H1 (cell line): ENCODE data around the gene TMEM92. TPM values are rescaled to one million over a fixed set of nuclear protein-coding genes. Genes with fewer than 3 reads are reported as not detected.

Source experiments
- CTCF ChIA-PET: fragments of 300-600 bp; sonication (Branson Sonifier 250); formaldehyde crosslinking; loops from one replicate; lab custom pipeline; 2021; ENCODE audit not compliant: partially characterized antibody; lab: Charles Lee
- POLR2A ChIA-PET: fragments of 300-600 bp; sonication (Branson Sonifier 250); formaldehyde crosslinking; loops from one replicate; lab custom pipeline; 2021; ENCODE audit warnings: inconsistent platforms; ENCODE audit not compliant: partially characterized antibody; lab: Charles Lee
- DNase-seq, 2 experiments: peaks; one replicate each; pipeline versions ENCODE4 v3.0.0 to v3.0.0-alpha.2; 2010 to 2022; ENCODE audit warnings: low spot score in 2 of 2, low read depth in 1 of 2, mixed read lengths in 1 of 2
- FAIRE-seq: peaks from 2 replicates; lab custom pipeline; 2011; peaks lifted over from hg19 to GRCh38; lab: Jason Lieb, UNC
- H2AFZ ChIP-seq: 2 replicates; pipeline ENCODE4 v1.8.1; 2012; ENCODE audit warnings: low read length, inconsistent platforms
- H2AK5ac ChIP-seq: 2 replicates; pipeline ENCODE4 v1.6.1; 2013; ENCODE audit warnings: low read depth, low read length
- H2BK120ac ChIP-seq: replicated peaks from 2 replicates; pipeline ENCODE3; 2013; ENCODE audit warnings: low read depth, low read length, inconsistent platforms
- H2BK12ac ChIP-seq: 2 replicates; pipeline ENCODE4 v1.6.1; 2013; ENCODE audit warnings: low read depth, low read length
- H2BK15ac ChIP-seq: 2 replicates; pipeline ENCODE4 v1.6.1; 2013; ENCODE audit warnings: low read length
- H2BK20ac ChIP-seq: 2 replicates; pipeline ENCODE4 v1.6.1; 2013; ENCODE audit warnings: low read length
- H2BK5ac ChIP-seq: 2 replicates; pipeline ENCODE4 v1.6.1; 2013; ENCODE audit warnings: low read depth, low read length
- H3K14ac ChIP-seq: 2 replicates; pipeline ENCODE4 v1.6.1; 2013; ENCODE audit warnings: inconsistent platforms; ENCODE audit not compliant: insufficient read length
- H3K18ac ChIP-seq: 2 replicates; pipeline ENCODE4 v1.6.1; 2013; ENCODE audit warnings: low read length; ENCODE audit errors: extremely low read depth
- H3K23ac ChIP-seq: 2 replicates; pipeline ENCODE4 v1.6.1; 2013; ENCODE audit warnings: inconsistent platforms; ENCODE audit not compliant: insufficient read length
- H3K23me2 ChIP-seq: 2 replicates; pipeline ENCODE4 v1.6.1; 2013; ENCODE audit warnings: low read depth, low read length
- H3K27ac ChIP-seq: 2 replicates; pipeline ENCODE4 v1.6.1; 2011; ENCODE audit warnings: low read depth, low read length, inconsistent platforms
- H3K27me3 ChIP-seq, 4 experiments: replicated peaks in 1 of 4; 1 replicate in 1 of 4; 2 replicates in 3 of 4; pipeline versions ENCODE4 v1.6.1 to v1.8.1; 2011 to 2013; ENCODE audit warnings: low read length in 3 of 4, mild to moderate bottlenecking in 3 of 4, inconsistent platforms in 2 of 4, mixed read lengths in 2 of 4, moderate library complexity in 1 of 4; ENCODE audit not compliant: control insufficient read depth in 3 of 4, insufficient read depth in 3 of 4; ENCODE audit errors: extremely low read depth in 1 of 4
- H3K36me3 ChIP-seq, 4 experiments: 2 replicates each; pipeline versions ENCODE4 v1.6.1 to v1.8.1; 2011 to 2013; ENCODE audit warnings: mild to moderate bottlenecking in 4 of 4, low read length in 3 of 4, moderate library complexity in 2 of 4, control low read depth in 1 of 4, inconsistent platforms in 1 of 4; ENCODE audit not compliant: insufficient read depth in 4 of 4, control insufficient read depth in 2 of 4
- H3K4ac ChIP-seq: replicated peaks from 2 replicates; pipeline ENCODE3; 2013; ENCODE audit warnings: low read length, low read depth, mixed read lengths, inconsistent platforms; ENCODE audit not compliant: insufficient read length
- H3K4me1 ChIP-seq, 4 experiments: replicated peaks in 1 of 4; 1 replicate in 1 of 4; 2 replicates in 3 of 4; pipeline versions ENCODE4 v1.6.1 to v1.8.1; 2011 to 2013; ENCODE audit warnings: low read length in 3 of 4, inconsistent platforms in 2 of 4, mixed read lengths in 1 of 4; ENCODE audit not compliant: insufficient read depth in 4 of 4, control insufficient read depth in 3 of 4
- H3K4me2 ChIP-seq, 2 experiments: 2 replicates each; pipeline versions ENCODE4 v1.6.1 to v1.8.1; 2011 to 2013; ENCODE audit warnings: low read depth in 2 of 2, low read length in 2 of 2, control low read depth in 1 of 2, inconsistent platforms in 1 of 2, mild to moderate bottlenecking in 1 of 2; ENCODE audit not compliant: insufficient read depth in 1 of 2
- H3K4me3 ChIP-seq, 4 experiments: fragments of 200-600, 300-600 bp in 1 of 4; sonication (generic), shearing (Covaris generic), sonication (Bioruptor Twin) in 1 of 4; 2 replicates each; pipeline versions ENCODE4 v1.5.1 to v1.8.1; 2011 to 2016; ENCODE audit warnings: low read length in 4 of 4, low read depth in 3 of 4, control low read depth in 2 of 4, inconsistent platforms in 2 of 4, mild to moderate bottlenecking in 2 of 4, mixed read lengths in 1 of 4, moderate library complexity in 1 of 4; ENCODE audit not compliant: insufficient read depth in 2 of 4; ENCODE audit errors: extremely low read depth in 1 of 4
- H3K56ac ChIP-seq: replicated peaks from 2 replicates; pipeline ENCODE3; 2013; ENCODE audit warnings: low read depth, mild to moderate bottlenecking, mixed read lengths, low read length, inconsistent platforms; ENCODE audit not compliant: insufficient read length
- H3K79me1 ChIP-seq: 2 replicates; pipeline ENCODE4 v1.6.1; 2013; ENCODE audit warnings: low read depth, low read length, control low read depth
- H3K79me2 ChIP-seq, 2 experiments: 2 replicates each; pipeline versions ENCODE4 v1.6.1 to v1.8.1; 2012 to 2013; ENCODE audit warnings: low read length in 2 of 2, mild to moderate bottlenecking in 2 of 2, inconsistent platforms in 1 of 2; ENCODE audit not compliant: insufficient read depth in 2 of 2, control insufficient read depth in 1 of 2
- H3K9ac ChIP-seq, 4 experiments: replicated peaks in 1 of 4; 1 replicate in 1 of 4; 2 replicates in 3 of 4; pipeline versions ENCODE4 v1.6.1 to v1.8.1; 2011 to 2013; ENCODE audit warnings: low read depth in 3 of 4, low read length in 3 of 4, control low read depth in 2 of 4, mild to moderate bottlenecking in 2 of 4, moderate library complexity in 2 of 4, inconsistent platforms in 1 of 4; ENCODE audit errors: extremely low read depth in 1 of 4
- H3K9me3 ChIP-seq, 2 experiments: 2 replicates each; pipeline versions ENCODE4 v1.6.1 to v1.8.1; 2012 to 2013; ENCODE audit warnings: mild to moderate bottlenecking in 2 of 2, moderate library complexity in 2 of 2, control low read depth in 1 of 2, inconsistent platforms in 1 of 2, low read depth in 1 of 2, low read length in 1 of 2, mixed read lengths in 1 of 2; ENCODE audit not compliant: insufficient read depth in 2 of 2
- H4K20me1 ChIP-seq, 2 experiments: replicated peaks in 1 of 2; 2 replicates each; pipeline versions ENCODE3 to v1.8.1; 2011 to 2013; ENCODE audit warnings: inconsistent platforms in 2 of 2, low read length in 2 of 2, mild to moderate bottlenecking in 1 of 2; ENCODE audit not compliant: insufficient read depth in 2 of 2, control insufficient read depth in 1 of 2
- H4K5ac ChIP-seq: 2 replicates; pipeline ENCODE4 v1.6.1; 2013; ENCODE audit warnings: low read length, low read depth, mixed read lengths, inconsistent platforms; ENCODE audit not compliant: insufficient read length
- H4K8ac ChIP-seq: 2 replicates; pipeline ENCODE4 v1.8.0; 2013; ENCODE audit warnings: mild to moderate bottlenecking, moderate library complexity, low read length, inconsistent platforms; ENCODE audit not compliant: insufficient read depth; ENCODE audit errors: extremely low read depth
- H4K91ac ChIP-seq: replicated peaks from 2 replicates; pipeline ENCODE3; 2013; ENCODE audit warnings: low read length, mixed read lengths, inconsistent platforms; ENCODE audit not compliant: insufficient read length
- ASH2L ChIP-seq: fragments of 200-600, 300-600 bp; sonication (generic); IDR thresholded peaks from one replicate; pipeline ENCODE4 v1.7.1; 2017; ENCODE audit warnings: low read length
- ATF2 ChIP-seq: IDR thresholded peaks from 2 replicates; pipeline ENCODE4 v1.6.1; 2012; ENCODE audit warnings: low read length, inconsistent platforms
- CEBPB ChIP-seq: IDR thresholded peaks from 2 replicates; pipeline ENCODE4 v1.6.1; 2012; ENCODE audit warnings: low read depth, low read length
- CHD2 ChIP-seq: IDR thresholded peaks from 2 replicates; pipeline ENCODE4 v1.6.1; 2012; ENCODE audit warnings: low read length, improper control_type of control experiment
- JUND ChIP-seq: IDR thresholded peaks from 2 replicates; pipeline ENCODE4 v1.6.1; 2011; ENCODE audit warnings: mild to moderate bottlenecking, improper control_type of control experiment, low read length
- KDM4A ChIP-seq: IDR thresholded peaks from one replicate; pipeline ENCODE4 v1.7.1; 2012; ENCODE audit warnings: low read depth, mild to moderate bottlenecking, moderate library complexity, low read length, inconsistent platforms; ENCODE audit not compliant: severe bottlenecking
- KDM5A ChIP-seq: fragments of 200-600 bp; IDR thresholded peaks from 2 replicates; pipeline ENCODE4 v1.7.1; 2012; ENCODE audit warnings: mild to moderate bottlenecking, low read length, inconsistent platforms, mixed read lengths
- PHF8 ChIP-seq: fragments of 200-600 bp; sonication (generic); conservative IDR thresholded peaks from 2 replicates; pipeline ENCODE4 v1.7.1; 2012; ENCODE audit warnings: low read depth, mild to moderate bottlenecking, inconsistent platforms, low read length, moderate library complexity
- POU5F1 ChIP-seq: IDR thresholded peaks from 2 replicates; pipeline ENCODE4 v1.6.1; 2011; ENCODE audit warnings: low read depth, mild to moderate bottlenecking, low read length, moderate library complexity
- RAD21 ChIP-seq, 2 experiments: IDR thresholded peaks in 1 of 2; conservative IDR thresholded peaks in 1 of 2; 2 replicates each; pipeline ENCODE4 v1.6.1; 2011; ENCODE audit warnings: low read depth in 2 of 2, low read length in 2 of 2, improper control_type of control experiment in 1 of 2, inconsistent platforms in 1 of 2, mild to moderate bottlenecking in 1 of 2, moderate library complexity in 1 of 2
- USF2 ChIP-seq: IDR thresholded peaks from 2 replicates; pipeline ENCODE4 v1.6.1; 2011; ENCODE audit warnings: low read length, improper control_type of control experiment
- YY1 ChIP-seq: IDR thresholded peaks from 2 replicates; pipeline ENCODE4 v1.6.1; 2011; ENCODE audit warnings: low read depth, mild to moderate bottlenecking, low read length
- WGBS, 2 experiments: shearing (Covaris generic) in 1 of 2; methylation state at CpG; one replicate each; pipeline versions ENCODE4 v1.1.6 to v1.1.7; 2013 to 2015; ENCODE audit warnings: low lambda C conversion rate in 2 of 2, mixed read lengths in 2 of 2, inconsistent platforms in 1 of 2, low coverage in 1 of 2, missing lambda C conversion rate in 1 of 2; ENCODE audit not compliant: insufficient replicate concordance in 2 of 2, insufficient coverage in 1 of 2, insufficient read length in 1 of 2; ENCODE audit errors: extremely low coverage in 1 of 2, missing lambda C conversion rate in 1 of 2; 5-methylcytosine and 5-hydroxymethylcytosine counted together
- polyA plus RNA-seq, 7 experiments: library from polyadenylated mRNA; depleted of rRNA in 3 of 7; stranded (reverse) in 5 of 7; unstranded in 2 of 7; fragments of >200 nt in 5 of 7; fragments of 200-250 nt in 2 of 7; gene quantifications; 1 replicate in 5 of 7; 2 replicates in 1 of 7; 4 replicates in 1 of 7; pipeline versions ENCODE4 v1.2.1 to v1.2.3, GENCODE V29; 2011 to 2013; ENCODE audit warnings: missing spikeins in 2 of 7, mixed read lengths in 2 of 7
- total RNA-seq: library from RNA; stranded (reverse); fragmentation: NEBNext Ultra II Directional; extraction: Animal tissue kit (Norgen Biotek cat#: 25700); gene quantifications from 2 replicates; pipeline ENCODE4 v1.2.1, GENCODE V29; 2021

The TMEM92 gene
- total and polyA plus RNA-seq, 2 of the 8 experiments (the other 6 are each of a cell fraction or from before 2014, with no cell fraction given): 11.9 to 24.8 TPM

DNA sequence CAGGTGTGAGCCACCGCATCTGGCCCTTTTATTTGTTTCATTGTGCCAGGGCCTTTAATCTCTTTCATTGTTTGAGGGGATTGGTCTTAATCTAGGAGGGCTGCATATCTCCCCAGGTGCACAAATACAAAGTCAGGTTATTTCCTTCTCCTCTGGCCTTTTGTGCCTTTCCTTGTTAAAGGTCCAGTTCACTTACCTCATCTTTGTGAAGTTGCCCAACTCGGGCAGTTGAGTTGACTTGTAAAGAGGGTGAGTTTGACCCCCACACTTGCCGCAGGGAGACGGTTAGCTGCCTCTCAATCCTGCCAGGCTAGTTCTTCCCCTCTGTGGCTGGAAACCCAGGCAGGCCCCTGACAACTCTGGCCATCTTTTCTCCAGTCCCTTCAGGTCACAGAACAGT lies 33.4 kb downstream of the TMEM92 start:
- no peak overlapping the region for H4K91ac ChIP-seq
- H3K79me2 ChIP-seq: no peaks in the 10 kb centered on the region
- H2AK5ac ChIP-seq: no peak overlapping the region
- H3K4me1 ChIP-seq: peaks cover 2 to 17% (median 10%) of the 10 kb centered on the region in 4 experiments; a peak in 4 of 7 replicates
- H4K5ac ChIP-seq: no peak overlapping the region
- no peak overlapping the region for H3K56ac ChIP-seq
- 91% methylated on average over 4 of the region's 4 CpGs; no CpG with 5 or more reads in 1 of the 2 experiments for WGBS, 2 experiments
- no peak overlapping the region for H3K4ac ChIP-seq
- no peak overlapping the region for H3K14ac ChIP-seq
- H3K79me1 ChIP-seq: no peaks in the 10 kb centered on the region
- no peak overlapping the region for H3K23ac ChIP-seq
- no peak for DNase-seq
- H3K18ac ChIP-seq: no peak overlapping the region
- H2BK12ac ChIP-seq: no peak overlapping the region
- no peak overlapping the region for H3K4me3 ChIP-seq
- H2BK5ac ChIP-seq: no peak overlapping the region
- peaks cover 2% of the 10 kb centered on the region; the same call in 1 of the 2 replicates for H3K23me2 ChIP-seq
- H3K4me2 ChIP-seq: no peak overlapping the region
- no peak overlapping the region for H2BK15ac ChIP-seq
- CTCF ChIA-PET: interaction anchor here (1.2 to 6.4 kb wide), 6 partner anchors 7 to 130 kb away, joined by 3 to 47 read pairs (median 4); no protein-coding TSS in a partner anchor
- H3K9ac ChIP-seq: no peak overlapping the region
- no peaks in the 10 kb centered on the region for H3K27me3 ChIP-seq
- no peak overlapping the region for H2AFZ ChIP-seq
- FAIRE-seq: no peak
- POLR2A ChIA-PET: no interaction called here
- no peak overlapping the region for H2BK20ac ChIP-seq
- H4K20me1 ChIP-seq: no peaks in the 10 kb centered on the region
- no peaks in the 10 kb centered on the region for H3K9me3 ChIP-seq
- H4K8ac ChIP-seq: no peak overlapping the region
- H2BK120ac ChIP-seq: no peak overlapping the region
- H3K27ac ChIP-seq: no peak overlapping the region
- no peaks in the 10 kb centered on the region for H3K36me3 ChIP-seq
- no peak for TF ChIP-seq KDM5A
- no peak for TF ChIP-seq CEBPB
- no peak for TF ChIP-seq PHF8
- no peak for TF ChIP-seq ASH2L
- TF ChIP-seq RAD21 (IDR thresholded peaks at IDR 0.05 in 1 of 2, conservative IDR thresholded peaks at IDR 0.05 in 1 of 2; ENCODE audit: low read depth in 2 of 2, low read length in 2 of 2): no peak
- no peak for TF ChIP-seq CHD2
- TF ChIP-seq YY1: no peak
- TF ChIP-seq POU5F1: no peak
- TF ChIP-seq ATF2: no peak
- no peak for TF ChIP-seq JUND
- no peak for TF ChIP-seq USF2
- no peak for TF ChIP-seq KDM4A
